GM19043 (cell line): ENCODE results near the gene SHISA6.
"Not testable (repeated sequence)": the region's sequence is repeated elsewhere in the genome, so short reads cannot be mapped to it uniquely, and the experiment has no call there.

Experiments used
- ATAC-seq: cut with Tn5 transposase; IDR thresholded peaks from one replicate; pipeline ENCODE4 v1.9.1; 2021; ENCODE audit warnings: low read depth; ENCODE audit not compliant: unreplicated experiment

Gene SHISA6

GRCh38 chr17:11301874-11302273 is 60.9 kb downstream of the SHISA6 start:
- ATAC-seq: not testable (repeated sequence)

GRCh38 chr17:11302401-11303186 is 61.6 kb downstream of the SHISA6 start:
- ATAC-seq: no peak

DNA sequence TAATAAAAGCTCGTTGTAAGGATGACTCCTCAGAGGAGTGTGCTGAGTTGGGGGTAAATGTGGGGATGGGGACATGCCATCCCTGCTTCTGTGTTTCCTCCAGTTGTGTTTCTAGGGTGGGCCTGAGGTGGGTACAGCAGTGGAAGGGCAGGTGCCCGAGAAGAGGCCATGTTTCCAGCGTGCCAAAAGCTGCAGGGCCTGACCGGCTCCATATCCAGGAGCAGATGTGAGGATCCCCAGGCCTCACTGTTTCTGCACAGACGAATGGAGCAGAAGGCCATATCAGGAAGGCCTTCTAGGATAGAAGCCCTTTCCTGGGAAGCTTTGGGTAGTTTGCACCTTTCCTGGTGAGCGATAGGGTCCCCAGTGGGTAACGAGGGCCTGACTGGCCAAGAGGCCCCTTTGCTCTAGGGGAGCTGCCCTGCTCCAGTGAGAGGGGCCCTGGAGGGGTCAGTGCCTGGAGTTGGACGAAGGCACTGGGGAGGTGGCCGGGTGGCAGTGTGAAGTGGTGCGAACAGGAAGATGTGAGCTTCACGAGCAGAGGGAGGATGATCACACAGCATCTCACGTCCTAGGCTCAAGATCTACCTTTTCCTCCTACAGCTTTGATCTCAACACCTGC is 62.9 kb downstream of the SHISA6 start:
- ATAC-seq: no peak

DNA sequence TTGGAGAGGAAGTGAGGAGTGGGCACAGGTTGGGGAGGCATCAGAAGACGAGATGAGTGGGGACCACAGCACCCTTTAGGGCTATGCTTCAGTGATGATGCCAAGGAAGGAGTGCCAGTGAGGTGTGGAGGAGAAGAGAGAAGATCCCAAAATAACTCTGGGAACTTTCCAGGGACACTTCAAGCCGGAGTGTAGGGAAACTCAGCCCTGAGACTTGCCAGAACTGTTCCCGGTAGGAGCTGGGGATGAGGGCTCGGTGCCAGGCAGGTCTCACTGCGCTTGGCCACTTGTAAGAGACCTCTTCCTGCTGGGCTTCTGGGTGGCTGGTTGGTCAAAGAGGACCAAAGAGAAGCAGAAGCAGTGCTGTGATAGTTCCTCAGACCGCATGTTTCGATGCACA is 63.6 kb downstream of the SHISA6 start:
- no peak for ATAC-seq

- ATAC-seq: no peak
Measured at GRCh38 chr17:11305524-11305923, 64.5 kb downstream of the SHISA6 start.

DNA sequence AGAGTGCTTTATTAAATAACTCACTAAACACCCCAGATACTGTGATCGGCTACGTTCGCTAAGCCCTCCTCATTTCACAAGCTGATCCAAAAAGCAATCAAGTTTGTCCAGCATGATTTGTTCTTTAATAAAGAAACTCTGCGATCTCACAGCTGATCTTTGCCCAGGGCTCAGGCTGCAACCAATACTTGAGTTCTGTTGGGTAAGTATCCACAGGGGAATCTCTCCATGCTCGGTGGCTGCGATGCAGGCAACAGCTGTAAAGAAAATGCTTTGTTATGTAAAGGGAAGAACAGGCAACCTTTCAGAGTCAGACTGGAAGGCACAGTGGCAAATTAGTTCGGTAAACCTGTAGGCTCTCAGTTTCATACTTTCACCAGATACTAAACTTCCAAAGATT is 67.5 kb downstream of the SHISA6 start:
- ATAC-seq: no peak

- no peak for ATAC-seq
Measured at GRCh38 chr17:11309033-11309432, 68.0 kb downstream of the SHISA6 start.

DNA sequence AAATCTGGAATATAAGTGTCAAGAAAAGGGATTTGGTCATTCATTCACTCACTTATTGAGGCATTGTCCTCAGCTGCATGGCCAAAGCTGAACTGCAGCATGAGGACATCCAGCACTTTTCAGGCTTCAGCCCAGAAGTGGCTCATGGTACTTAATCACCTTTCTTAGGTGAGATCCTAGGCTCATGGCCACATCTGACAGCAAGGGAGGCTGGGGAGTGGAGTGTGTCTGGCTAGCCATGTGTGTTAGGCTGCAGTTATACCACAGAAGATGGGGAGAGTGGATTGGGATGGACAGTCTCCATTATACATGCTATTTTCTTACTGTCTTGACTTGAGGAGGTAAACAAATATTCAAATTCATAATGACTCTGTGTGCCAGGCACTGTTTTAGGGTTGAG is 68.8 kb downstream of the SHISA6 start:
- no peak for ATAC-seq

- ATAC-seq: not testable (repeated sequence)
Measured at GRCh38 chr17:11316451-11316850, 75.4 kb downstream of the SHISA6 start.

- ATAC-seq: no peak
Measured at GRCh38 chr17:11318207-11318606, 77.2 kb downstream of the SHISA6 start.

DNA sequence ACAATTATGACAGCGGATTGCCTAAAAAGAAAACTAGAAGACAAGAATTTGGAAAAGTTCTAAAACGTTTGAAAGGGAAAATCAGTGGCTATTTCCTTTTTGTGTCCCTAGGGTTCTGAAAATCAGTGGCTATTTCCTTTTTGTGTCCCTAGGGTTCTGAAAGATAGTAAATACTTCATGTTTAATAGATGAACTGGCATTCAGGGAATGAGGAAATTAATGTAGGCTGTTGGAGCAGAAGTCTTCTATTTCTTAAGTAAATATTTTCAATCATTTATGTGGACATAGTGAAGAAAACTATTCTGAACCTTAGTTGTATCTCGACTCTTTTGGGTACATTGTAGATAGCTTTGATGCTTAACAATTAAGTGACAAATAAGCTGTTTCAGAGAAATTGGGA is 78.9 kb downstream of the SHISA6 start:
- no peak for ATAC-seq

DNA sequence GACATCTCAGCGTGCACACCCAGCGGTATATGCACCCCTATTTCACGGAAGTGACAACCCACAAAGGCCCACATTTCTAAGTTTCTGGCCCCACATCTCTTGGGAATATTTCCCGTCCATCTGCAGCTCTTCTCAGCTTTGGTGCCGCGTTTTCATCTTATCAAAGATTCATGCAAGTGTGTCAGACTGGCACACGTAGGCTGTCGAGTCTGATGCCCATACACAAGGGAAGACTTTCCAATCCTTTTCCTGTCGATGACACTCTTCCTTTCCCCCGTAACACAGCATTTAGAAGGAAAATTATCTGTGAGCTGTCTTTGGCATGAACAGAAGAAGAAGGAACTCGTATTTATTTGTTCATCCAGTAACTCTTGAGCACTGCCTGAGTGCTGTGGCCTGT is 83.0 kb downstream of the SHISA6 start:
- no peak for ATAC-seq

GRCh38 chr17:11324846-11325420 is 83.9 kb downstream of the SHISA6 start:
- ATAC-seq: no peak

DNA sequence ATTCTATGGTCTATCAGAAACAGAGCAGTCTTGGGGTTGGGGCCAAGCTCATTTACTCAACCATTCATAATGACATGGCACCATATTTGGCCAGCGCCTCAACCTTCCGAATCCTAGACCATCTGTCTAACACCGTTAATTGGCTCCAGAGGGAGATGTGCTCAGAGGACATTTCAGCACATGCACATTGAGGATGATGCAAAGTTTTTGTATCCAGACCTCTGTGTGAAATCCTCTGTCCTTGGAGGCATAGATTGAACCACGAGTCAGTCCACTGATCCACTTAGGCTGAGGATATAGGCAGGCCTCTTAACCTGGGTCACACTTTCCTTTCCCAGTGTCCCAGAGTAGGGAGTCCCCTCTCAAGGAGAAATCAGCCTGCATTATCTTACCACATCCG is 85.5 kb downstream of the SHISA6 start:
- no peak for ATAC-seq

- ATAC-seq: no peak
Measured at GRCh38 chr17:11328770-11329169, 87.8 kb downstream of the SHISA6 start.

DNA sequence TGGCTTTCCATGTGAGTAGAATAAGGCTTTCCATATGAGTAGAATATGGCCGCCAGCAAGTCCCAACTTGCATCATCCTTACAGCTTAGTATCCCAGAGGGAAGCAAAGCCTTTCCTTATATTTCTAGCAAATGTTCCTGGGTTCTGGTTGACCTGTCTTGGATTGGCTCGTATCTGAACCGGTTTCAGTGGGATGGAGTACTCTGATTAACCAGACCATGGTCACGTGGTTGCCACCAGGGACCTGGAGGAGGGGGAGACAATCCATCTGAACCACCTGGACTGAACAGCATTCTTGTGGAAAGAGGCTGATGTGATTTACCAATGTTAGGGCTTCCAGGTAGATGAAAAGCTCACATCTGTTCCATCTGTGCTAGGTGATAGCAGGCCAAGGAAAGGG is 89.0 kb downstream of the SHISA6 start:
- ATAC-seq: no peak

DNA sequence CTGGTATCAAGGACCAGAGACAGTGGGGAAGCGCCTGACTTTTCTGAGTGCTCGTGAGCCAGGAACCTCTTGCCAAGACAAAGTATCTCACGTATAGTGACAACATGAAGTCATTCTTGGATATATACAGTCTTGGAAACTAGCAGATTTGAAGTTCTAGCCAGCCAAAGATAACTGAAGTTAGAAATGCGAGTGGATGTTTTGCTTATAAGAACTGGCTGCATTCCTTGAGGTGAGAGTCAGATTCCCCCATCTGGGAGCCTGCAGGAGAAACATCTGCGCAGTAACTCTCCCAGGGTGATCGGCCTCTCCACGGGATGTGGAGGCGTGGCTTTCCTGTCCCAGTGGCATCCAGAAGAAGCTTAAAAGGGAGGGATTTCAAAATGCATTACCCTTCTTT is 89.8 kb downstream of the SHISA6 start:
- no peak for ATAC-seq

DNA sequence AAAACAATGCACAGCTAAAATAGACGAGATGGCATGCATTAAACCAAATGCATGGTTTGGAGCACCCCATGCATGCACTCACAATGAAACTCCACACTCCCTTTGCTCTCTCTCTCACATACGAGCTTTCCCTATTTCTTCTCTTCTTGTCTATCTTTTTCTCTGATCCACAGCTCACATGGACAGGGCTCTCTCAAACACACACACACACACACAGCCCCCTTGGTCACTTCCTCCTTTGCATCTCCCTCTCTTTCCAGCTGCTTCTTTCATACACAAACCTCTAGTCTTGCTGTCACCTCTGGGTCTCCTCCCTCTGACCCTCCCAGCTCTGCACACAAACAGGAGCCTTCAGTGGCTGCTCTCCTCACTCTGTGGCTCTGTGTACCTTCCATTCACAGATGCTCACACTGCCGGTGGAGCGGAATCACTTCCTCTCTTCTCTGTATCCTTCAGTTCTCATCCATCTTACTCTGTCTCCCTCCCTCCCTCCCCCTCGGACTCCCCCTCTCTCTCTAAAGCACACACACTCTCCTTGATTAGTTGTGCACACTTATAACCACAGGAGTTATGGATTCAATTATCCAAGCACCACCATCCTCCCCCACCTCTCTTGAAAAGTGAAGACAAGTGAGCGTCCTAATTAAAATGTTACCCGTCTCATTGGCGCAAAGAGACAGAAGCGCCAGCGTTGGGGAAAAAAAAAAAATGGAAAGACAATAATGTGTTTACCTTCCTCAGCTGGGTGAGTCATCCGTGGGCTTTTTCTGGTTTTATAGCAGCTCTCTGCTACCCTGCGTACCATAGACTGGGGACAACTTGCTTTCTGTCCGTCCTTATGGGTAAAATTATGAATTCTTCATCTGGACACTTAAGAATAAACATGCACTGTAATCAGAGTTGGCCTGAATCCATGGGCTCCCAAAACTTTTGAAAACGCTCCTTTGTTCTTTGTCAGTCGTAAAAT is 90.8 kb downstream of the SHISA6 start:
- ATAC-seq: no peak

- ATAC-seq: no peak
Measured at GRCh38 chr17:11332706-11333105, 91.7 kb downstream of the SHISA6 start.

DNA sequence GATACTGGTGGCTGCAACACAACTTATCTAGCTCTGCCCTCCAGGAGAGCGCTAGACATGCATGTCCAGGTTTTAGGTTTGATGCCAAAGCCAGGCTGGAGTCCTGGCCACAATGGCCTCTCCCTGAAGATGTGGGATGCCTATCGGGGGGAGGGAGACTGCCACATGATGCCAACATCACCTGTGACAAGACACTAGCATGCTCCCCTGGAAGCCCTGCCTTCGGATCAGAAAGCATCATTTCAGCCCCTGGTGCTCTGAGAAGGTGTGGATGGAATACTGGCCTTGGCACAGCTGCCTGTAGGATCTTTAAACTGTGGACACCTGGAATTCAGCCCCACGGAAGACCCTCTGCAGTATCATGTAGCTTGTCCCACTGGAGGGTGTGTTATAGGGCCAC is 93.5 kb downstream of the SHISA6 start:
- no peak for ATAC-seq

- ATAC-seq: no peak
Measured at GRCh38 chr17:11336290-11336689, 95.3 kb downstream of the SHISA6 start.
